Adrenal gland (tissue), 5 donors: ENCODE results near the gene NAA10.

Experiments used
- POLR2A ChIP-seq, 2 donors: fragments of 450-650 bp; IDR thresholded peaks; one replicate each; pipeline ENCODE4 v1.6.1; 2017; ENCODE audit warnings: antibody characterized with exemption in 2 of 2, mild to moderate bottlenecking in 2 of 2, moderate library complexity in 1 of 2
- TF ChIP-seq, protein P1 (sequence below), 6 experiments: fragments of 450-650 bp in 4 of 6; fragments of 200-600 bp in 2 of 6; sonication (generic) in 1 of 6; IDR thresholded peaks; 1 replicate in 5 of 6; 2 replicates in 1 of 6; pipeline versions ENCODE4 v1.5.1 to v1.8.0; 2016 to 2021; ENCODE audit warnings: antibody characterized with exemption in 6 of 6, mild to moderate bottlenecking in 2 of 6, moderate library complexity in 1 of 6
- donor health status: DM: no; HTN: no; CAD: no.

DNA sequence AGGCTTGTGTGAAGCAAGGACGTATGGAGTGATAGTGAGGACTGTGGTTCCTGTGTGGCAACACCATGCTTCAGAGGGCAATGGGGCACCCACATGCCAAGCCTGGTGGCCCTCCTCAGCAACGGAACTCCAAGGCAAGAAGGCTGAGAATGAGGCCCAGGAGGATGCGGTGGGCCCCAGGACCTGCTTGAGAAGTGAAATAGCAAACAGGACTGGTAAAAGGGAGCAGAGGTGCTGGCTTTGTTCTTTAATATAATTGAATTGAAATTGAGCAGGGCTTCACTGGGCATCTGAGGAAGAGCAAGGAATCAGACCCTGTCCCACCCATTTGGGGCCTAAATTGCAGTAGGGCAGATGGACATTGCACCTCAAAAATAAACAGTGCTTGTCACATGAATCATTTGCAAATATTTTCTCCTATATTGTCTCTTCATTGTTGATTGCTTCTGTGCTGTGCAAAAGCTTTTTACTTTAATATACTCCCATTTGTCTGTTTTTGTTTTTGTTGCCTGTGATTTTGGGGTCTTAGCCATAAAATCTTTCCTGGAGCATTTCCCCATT lies 40.0 kb upstream of the NAA10 start:
- TF ChIP-seq, protein P1, sequence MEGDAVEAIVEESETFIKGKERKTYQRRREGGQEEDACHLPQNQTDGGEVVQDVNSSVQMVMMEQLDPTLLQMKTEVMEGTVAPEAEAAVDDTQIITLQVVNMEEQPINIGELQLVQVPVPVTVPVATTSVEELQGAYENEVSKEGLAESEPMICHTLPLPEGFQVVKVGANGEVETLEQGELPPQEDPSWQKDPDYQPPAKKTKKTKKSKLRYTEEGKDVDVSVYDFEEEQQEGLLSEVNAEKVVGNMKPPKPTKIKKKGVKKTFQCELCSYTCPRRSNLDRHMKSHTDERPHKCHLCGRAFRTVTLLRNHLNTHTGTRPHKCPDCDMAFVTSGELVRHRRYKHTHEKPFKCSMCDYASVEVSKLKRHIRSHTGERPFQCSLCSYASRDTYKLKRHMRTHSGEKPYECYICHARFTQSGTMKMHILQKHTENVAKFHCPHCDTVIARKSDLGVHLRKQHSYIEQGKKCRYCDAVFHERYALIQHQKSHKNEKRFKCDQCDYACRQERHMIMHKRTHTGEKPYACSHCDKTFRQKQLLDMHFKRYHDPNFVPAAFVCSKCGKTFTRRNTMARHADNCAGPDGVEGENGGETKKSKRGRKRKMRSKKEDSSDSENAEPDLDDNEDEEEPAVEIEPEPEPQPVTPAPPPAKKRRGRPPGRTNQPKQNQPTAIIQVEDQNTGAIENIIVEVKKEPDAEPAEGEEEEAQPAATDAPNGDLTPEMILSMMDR (IDR thresholded peaks at IDR 0.05) = no peak
- TF ChIP-seq POLR2A (IDR thresholded peaks at IDR 0.05) = no peak
